ENCODE results near the gene ATP5F1D. TPM values are rescaled to one million over a fixed set of nuclear protein-coding genes. Genes with fewer than 3 reads are reported as not detected.

ATP5F1D gene
- total and polyA plus RNA-seq, 2 of the 13 experiments (the other 11 are each of a cell fraction or from before 2014, with no cell fraction given): 39.4 to 78.7 TPM

- TF ChIP-seq PRDM10 (CRISPR knock-in tag; IDR thresholded peaks at IDR 0.05; ENCODE audit: low read depth) (0 out of 2 replicates have a peak, but pooled peaks have one; percentile 46), ZNF503 (CRISPR knock-in tag; IDR thresholded peaks at IDR 0.05) (no peak), KLF12 (CRISPR knock-in tag; IDR thresholded peaks at IDR 0.05; ENCODE audit: borderline replicate concordance) (no peak), ZFP36L1 (CRISPR knock-in tag; IDR thresholded peaks at IDR 0.05) (no peak), ARNT (IDR thresholded peaks at IDR 0.05) (no peak), MLX (CRISPR knock-in tag; IDR thresholded peaks at IDR 0.05) (0 out of 2 replicates have a peak, but pooled peaks have one; percentile 56), ZFP91 (CRISPR knock-in tag; IDR thresholded peaks at IDR 0.05; ENCODE audit: borderline replicate concordance) (no peak; the same call in 1 of the 2 replicates), SKIL (CRISPR knock-in tag; IDR thresholded peaks at IDR 0.05; ENCODE audit: borderline replicate concordance) (peak; percentile 97), BCL3 (CRISPR knock-in tag; IDR thresholded peaks at IDR 0.05) (peak; percentile 53; the same call in 1 of the 2 replicates), ZNF335 (CRISPR knock-in tag; IDR thresholded peaks at IDR 0.05) (peak; percentile 89), MAF1 (CRISPR knock-in tag; IDR thresholded peaks at IDR 0.05; ENCODE audit: borderline replicate concordance) (0 out of 2 replicates have a peak, but pooled peaks have one; percentile 26), ARNTL (CRISPR knock-in tag; IDR thresholded peaks at IDR 0.05) (peak; percentile 38), ZNF563 (CRISPR knock-in tag; IDR thresholded peaks at IDR 0.05) (no peak), ZSCAN31 (CRISPR knock-in tag; IDR thresholded peaks at IDR 0.05; ENCODE audit: low read depth) (no peak), CREB3 (CRISPR knock-in tag; IDR thresholded peaks at IDR 0.05) (no peak)
These were observed 23.5 kb downstream of the ATP5F1D start (continued) for GRCh38 chr19:1264801-1265614.

All from HepG2 (cell line).